ENCODE data around the gene TAL1.

DNA sequence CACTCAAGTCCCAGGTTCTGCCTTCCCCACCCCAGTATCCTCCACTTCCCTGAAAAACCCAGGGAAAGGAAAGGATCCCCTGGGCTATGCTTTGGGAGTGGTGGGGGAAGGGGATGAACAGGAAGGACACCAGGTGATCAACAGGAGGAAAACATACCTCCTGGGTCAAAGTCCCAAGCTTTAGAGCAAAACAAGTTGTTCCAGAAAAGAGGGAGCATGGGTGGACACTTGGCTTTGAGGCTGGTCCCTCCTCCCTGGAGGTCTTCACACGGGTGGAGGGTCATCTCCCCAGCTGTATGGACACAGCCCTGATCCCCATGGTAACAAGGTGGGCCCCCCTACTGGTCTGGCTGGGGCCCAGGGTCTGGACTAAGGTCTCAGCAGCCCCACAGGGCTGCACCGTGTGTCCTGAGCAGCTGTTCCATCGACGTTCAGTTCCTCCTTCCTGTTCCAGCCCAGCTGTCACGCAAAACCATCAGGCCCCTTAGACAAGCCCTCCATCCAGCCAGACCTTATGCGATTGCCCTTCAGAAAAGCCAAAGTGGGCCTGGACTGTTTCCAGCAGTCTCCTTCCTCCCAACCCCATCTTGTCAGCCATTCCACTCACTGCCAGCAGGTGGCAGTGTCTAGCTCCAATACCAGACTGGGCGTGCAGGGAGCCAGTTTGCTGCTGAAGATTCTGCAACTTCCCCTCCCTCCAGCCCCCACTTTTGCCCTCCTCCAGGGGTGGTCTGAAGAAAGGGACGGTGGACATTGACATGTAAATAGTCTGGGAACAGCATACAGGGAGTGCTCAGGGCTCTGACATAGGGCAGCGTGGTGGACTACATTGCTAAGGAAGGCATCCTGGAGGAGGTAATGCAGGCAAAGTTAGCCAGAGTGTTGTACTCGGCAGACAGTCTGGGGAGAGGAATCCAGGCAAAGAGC, 39.3 kb downstream of the TAL1 start:
- TF ChIP-seq CTCF (IDR thresholded peaks at IDR 0.05) (peak; percentile 58 to 90 (median 84)), POLR2AphosphoS5 (IDR thresholded peaks at IDR 0.05) (no peak)
